HG02938 (cell line): ENCODE data around the gene CTXND1.
A peak's percentile ranks its signal among the peaks of the same experiment; 100 is the strongest.
"Not testable (repeated sequence)": the region's sequence is repeated elsewhere in the genome, so short reads cannot be mapped to it uniquely, and the experiment has no call there.

ENCODE experiments used
- ATAC-seq: cut with Tn5 transposase; IDR thresholded peaks from one replicate; pipeline ENCODE4 v1.9.1; 2021; ENCODE audit warnings: mild to moderate bottlenecking, moderate library complexity; ENCODE audit not compliant: unreplicated experiment

The CTXND1 gene

DNA sequence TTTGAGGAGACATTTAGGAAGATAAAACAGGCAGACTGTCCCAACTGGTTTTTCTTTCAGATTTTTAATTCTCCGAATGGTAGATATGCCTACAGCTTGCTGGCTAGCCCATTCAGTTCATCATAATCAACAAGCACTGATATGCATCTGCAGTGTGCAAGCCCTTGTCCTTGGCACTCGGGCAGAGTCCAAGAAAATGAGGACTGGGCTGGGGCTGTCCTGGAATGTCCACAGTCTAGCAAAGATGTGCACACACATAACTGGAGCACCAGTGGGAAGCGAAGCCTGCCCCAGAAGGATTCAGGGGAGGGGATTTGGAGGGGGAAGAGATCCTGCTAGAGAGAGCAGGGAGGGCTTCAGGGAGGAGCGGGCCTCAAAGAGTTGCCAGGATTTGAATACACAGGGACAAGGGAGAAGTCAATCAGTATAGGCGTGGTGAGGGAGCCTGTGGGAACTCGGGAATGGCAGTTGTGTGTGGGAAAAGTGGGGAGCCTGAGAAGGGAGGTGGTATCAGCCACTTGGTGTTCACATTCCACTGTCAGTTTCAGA lies 90.5 kb downstream of the CTXND1 start:
- ATAC-seq = no peak

GRCh38 chr15:80160570-80161156 lies 91.3 kb downstream of the CTXND1 start:
- peak; percentile 69 for ATAC-seq

GRCh38 chr15:80159811-80160569 lies 92.0 kb downstream of the CTXND1 start:
- ATAC-seq = no peak

DNA sequence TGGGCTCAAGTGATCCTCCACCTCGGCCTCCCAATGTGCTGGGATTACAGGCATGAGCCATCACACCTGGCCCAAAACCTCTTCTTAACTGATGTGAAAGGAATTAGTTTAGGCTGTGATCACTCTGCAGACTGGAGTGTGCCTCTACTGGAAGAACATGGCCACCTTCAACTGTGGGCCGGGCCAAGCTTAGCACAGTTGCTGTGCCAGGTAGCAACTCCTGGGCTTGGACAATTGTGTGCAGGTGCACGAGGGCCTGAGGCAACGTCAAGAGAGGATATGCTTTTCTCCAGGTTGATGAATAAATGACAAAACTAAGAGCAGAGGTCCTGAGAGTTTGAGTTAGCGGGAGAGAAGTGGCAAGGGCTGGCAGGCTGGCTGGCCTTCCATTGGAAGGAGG lies 92.7 kb downstream of the CTXND1 start:
- ATAC-seq = no peak

DNA sequence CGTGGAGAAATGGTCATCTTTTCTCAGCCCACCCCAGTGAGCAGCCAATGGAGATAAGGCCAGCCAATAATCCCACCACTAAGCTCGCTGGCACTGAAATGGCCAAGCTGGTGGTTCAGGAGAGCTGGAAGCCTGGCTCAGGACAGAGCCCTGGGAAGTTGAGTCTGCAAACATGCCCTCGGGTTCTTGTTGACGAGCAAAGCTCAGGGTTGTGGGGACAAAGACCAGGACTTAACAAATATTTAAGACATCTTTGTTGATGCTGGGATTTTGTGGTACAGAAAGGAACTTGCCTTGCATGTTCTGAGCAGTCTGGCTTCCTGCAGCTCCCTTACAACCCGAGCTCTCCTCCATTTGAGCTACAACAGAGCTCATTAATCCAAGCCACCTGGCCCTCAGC lies 94.8 kb downstream of the CTXND1 start:
- ATAC-seq = no peak

DNA sequence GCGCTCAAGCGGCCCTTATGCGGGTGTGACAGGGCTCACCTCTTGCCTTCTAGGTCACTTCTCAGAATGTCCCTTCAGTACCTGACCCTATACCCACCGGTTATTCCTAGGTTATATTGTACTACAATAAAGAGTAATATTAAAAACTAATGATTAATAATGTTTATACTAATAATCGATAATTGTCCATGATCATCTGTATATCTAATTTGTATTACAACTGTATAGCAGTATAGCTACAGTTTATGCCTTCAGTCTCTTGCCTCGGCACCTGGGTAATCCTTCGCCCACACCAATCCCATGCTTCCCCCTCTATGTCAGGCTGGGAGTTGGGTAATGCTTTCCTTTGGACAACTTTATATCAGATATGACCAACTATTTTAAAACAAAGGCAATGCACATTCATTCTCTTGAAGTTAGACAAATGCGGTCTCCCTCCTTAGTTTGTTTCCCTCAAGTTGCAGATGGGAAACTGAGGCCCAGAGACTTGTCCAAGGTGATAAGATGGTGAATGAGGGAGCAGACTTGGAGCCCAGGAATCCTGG lies 95.8 kb downstream of the CTXND1 start:
- ATAC-seq = no peak

DNA sequence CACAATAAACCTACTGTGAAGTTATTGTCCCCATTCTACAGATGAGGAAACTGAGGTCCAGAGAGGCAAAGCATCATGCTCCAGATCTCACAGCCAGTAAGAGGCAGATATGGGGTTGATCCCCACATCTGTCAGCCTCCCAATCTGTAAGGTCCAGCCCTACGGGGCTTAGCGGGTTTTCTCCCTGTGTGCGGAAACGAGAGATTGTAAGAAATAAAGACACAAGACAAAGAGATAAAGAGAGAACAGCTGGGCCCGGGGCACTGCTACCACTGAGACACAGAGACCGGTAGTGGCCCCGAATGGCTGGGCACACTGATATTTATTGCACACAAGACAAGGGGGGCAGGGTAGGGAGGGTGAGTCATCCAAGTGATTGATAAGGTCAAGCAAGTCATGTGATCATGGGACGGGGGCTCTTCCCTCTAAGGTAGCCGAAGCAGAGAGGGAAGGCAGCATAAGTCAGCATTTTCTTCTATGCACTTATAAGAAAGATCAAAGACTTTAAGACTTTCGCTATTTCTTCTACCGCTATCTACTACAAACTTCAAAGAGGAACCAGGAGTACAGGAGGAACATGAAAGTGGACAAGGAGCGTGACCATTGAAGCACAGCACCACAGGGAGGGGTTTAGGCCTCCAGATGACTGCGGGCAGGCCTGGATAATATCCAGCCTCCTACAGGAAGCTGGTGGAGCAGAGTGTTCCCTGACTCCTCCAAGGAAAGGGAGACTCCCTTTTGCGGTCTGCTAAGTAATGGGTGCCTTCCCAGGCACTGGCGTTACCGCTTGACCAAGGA lies 96.4 kb downstream of the CTXND1 start:
- ATAC-seq = not testable (repeated sequence)

DNA sequence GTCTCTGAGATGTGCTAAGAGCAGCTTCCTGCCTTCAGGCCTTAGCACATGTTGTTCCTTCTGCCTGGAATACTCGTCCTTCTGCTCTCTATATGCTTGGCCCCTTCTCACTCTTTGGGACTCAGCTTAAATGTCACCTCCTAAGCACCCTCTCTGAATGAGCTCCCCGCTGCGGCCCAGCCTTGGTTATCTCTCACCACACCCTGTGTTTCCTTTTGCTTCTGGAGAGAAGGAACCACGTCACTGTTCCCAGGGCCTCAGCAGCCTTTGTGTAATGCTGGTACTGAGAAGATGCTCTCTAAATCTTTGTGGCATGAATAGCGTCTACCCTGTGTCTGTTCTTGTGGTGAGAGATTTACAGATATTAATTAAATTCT lies 97.0 kb downstream of the CTXND1 start:
- no peak for ATAC-seq

DNA sequence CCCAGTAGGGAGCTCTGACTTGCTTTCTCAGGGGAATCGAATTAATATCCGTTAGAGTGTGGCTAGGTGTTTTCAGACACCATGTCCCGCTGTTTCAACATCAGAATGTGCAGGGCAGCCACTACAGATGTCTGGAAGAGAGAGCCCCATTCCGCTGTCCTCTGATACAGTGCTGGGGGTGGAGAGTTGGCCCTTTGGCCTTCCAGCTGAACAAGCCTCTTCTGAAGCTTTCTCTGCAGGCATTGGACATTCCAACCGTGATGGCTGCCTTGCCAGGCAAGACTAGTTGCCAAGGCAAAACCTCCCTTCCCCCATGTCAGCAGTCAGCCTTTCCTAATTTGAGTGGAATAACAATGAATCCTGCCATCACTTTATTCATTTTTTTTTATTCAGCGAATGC lies 97.7 kb downstream of the CTXND1 start:
- no peak for ATAC-seq

- no peak for ATAC-seq
These were observed 98.1 kb downstream of the CTXND1 start for GRCh38 chr15:80153900-80154299.

DNA sequence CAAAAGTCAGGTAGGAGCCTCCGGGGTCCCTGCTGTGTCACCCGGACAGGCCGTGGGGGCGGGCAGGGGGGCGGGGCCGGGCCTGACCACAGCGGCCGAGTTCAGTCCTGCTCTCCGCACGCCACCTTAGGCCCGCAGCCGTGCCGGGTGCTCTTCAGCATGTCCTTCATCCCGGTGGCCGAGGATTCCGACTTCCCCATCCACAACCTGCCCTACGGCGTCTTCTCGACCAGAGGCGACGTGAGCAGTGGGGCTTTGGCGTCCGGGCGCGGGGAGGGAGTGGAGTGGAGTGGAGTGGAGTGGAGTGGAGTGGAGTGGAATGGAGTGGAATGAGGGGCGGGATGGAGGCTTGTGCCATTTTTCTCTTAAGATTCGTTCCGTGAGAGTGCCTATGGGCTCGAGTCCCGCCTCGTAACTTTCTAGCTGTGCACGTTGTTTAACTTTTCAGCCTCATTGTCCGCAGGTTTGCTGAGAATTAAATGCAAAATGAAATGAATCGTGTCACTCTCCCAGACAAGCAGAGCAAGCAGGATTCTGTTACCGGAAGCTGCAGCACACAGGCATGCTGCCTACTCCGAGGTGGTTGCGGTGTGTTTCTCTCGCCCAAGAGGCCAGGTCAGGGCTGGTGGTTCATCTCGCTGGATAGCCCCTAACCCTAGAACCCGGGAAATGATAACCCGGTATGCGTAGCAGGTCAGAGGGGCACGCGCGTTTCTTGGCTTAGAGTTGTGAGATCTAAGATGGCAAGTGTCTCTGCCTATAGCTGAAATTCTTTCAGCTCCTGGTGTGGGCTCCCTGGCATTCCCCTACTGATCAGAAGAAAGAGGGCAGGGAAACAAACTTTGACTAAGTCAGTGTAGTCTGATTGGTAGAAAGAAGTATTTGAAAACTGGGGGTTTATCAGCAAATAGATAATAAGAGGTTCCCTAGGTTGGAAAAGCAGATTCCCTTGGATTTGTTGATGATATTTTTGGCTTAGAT lies 98.8 kb downstream of the CTXND1 start, which contains the start of gene FAH:
Gene FAH (plus strand): TSS at position 104 of the 981 bp plus-strand sequence. CDS start 56 bp downstream, at position 160.
- ATAC-seq = peak; percentile 48

DNA sequence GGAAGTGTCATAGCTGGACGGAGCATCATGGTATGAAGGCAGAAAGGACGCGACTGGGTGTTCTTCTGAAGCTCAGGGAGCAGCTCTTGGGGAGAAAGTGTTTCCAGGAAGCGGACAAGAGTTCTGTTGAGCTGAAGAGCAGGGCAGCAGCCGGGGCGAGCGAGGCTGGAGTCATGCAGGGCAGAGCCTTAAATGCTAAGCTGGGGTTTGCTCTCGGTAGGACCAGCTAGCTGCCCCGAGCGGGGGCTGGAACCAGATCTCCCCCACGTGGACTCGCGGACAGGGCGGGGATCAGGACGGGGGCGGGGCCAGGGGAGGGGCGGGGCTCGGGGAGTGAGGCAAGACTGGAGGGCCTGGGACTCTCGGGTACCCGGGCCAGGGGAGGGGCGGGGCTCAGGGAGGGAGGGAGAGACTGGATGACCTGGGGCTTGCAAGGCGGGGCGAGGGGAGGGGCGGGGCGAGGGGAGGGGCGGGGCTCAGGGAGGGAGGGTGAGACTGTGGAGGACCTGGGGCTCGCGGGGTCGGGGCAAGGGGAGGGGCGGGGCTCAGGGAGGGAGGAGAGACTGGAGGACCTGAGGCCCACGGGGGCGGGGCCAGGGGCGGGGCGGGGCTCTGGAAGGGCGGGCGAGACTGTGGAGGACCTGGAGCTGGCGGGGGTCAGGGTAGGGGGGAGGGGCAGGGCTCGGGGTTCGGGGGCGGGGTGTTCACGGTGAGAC lies 99.7 kb downstream of the CTXND1 start:
- peak; percentile 41 for ATAC-seq

GRCh38 chr15:80151576-80151975 lies 100.4 kb downstream of the CTXND1 start:
- ATAC-seq = no peak

- ATAC-seq = no peak
These were observed 100.9 kb downstream of the CTXND1 start for GRCh38 chr15:80151148-80151547.
